GM12878 (cell line): ENCODE measurements around the gene SLC22A12.

Source experiments
- CTCF ChIP-seq, 3 experiments: IDR thresholded peaks in 2 of 3; conservative IDR thresholded peaks in 1 of 3; 2 replicates each; pipeline ENCODE4 v1.5.1; 2011; ENCODE audit warnings: low read depth in 3 of 3, low read length in 3 of 3, mild to moderate bottlenecking in 3 of 3, control low read depth in 2 of 3, moderate library complexity in 2 of 3, inconsistent platforms in 1 of 3, mixed read lengths in 1 of 3; ENCODE audit not compliant: control insufficient read depth in 2 of 3, insufficient read depth in 1 of 3; ENCODE audit errors: extremely low read depth in 1 of 3
- NBN ChIP-seq: fragments of 450-650 bp; IDR thresholded peaks from 2 replicates; pipeline ENCODE4 v1.6.1; 2016

GRCh38 chr11:64632237-64632636, 41.2 kb downstream of the SLC22A12 start:
- TF ChIP-seq CTCF (IDR thresholded peaks at IDR 0.05 in 2 of 3, conservative IDR thresholded peaks at IDR 0.05 in 1 of 3; ENCODE audit: control insufficient read depth in 2 of 3, extremely low read depth in 1 of 3, insufficient read depth in 1 of 3, low read depth in 3 of 3, low read length in 3 of 3) (no peak), NBN (no peak)
